DND-41 (cell line): Measurements from ENCODE around the gene ZNF726.
"Not testable (repeated sequence)": the region's sequence is repeated elsewhere in the genome, so short reads cannot be mapped to it uniquely, and the experiment has no call there.

ENCODE experiments used
- ATAC-seq: fragments of 200-7000 bp; cut with Tn5 transposase; 3 replicates; pipeline ENCODE4 v1.9.1; 2021; ENCODE audit warnings: low read depth; ENCODE audit not compliant: insufficient read depth
- DNase-seq: peaks from one replicate; pipeline ENCODE4 v3.0.0-alpha.2; 2020
- H2AFZ ChIP-seq: 2 replicates; pipeline ENCODE4 v1.6.0; 2012; ENCODE audit warnings: low read depth, low read length
- H3K27ac ChIP-seq: 2 replicates; pipeline ENCODE4 v1.5.1; 2012; ENCODE audit warnings: low read length, inconsistent platforms
- H3K27me3 ChIP-seq: fragments of 200-600 bp; sonication (generic); 2 replicates; pipeline ENCODE4 v1.6.0; 2012; ENCODE audit warnings: low read length, mild to moderate bottlenecking, inconsistent platforms; ENCODE audit not compliant: insufficient read depth, poor library complexity
- H3K36me3 ChIP-seq: 2 replicates; pipeline ENCODE4 v1.5.1; 2012; ENCODE audit warnings: low read length, inconsistent platforms; ENCODE audit not compliant: insufficient read depth
- H3K4me1 ChIP-seq: 2 replicates; pipeline ENCODE4 v1.5.1; 2012; ENCODE audit warnings: mild to moderate bottlenecking, low read length; ENCODE audit not compliant: insufficient read depth
- H3K4me2 ChIP-seq: 2 replicates; pipeline ENCODE4 v1.6.0; 2012; ENCODE audit warnings: mild to moderate bottlenecking, moderate library complexity, low read length, inconsistent platforms; ENCODE audit not compliant: insufficient read depth
- H3K4me3 ChIP-seq, 2 experiments: fragments of 200-600 bp in 1 of 2; shearing (Covaris generic) in 1 of 2; 2 replicates each; pipeline ENCODE4 v1.5.1; 2012 to 2016; ENCODE audit warnings: inconsistent platforms in 2 of 2, low read length in 2 of 2, mild to moderate bottlenecking in 2 of 2, low read depth in 1 of 2, moderate library complexity in 1 of 2
- H3K79me2 ChIP-seq: 2 replicates; pipeline ENCODE4 v1.6.0; 2012; ENCODE audit warnings: low read length, inconsistent platforms; ENCODE audit not compliant: insufficient read depth
- H3K9ac ChIP-seq: 2 replicates; pipeline ENCODE4 v1.6.0; 2012; ENCODE audit warnings: low read depth, mild to moderate bottlenecking, inconsistent platforms, low read length, moderate library complexity
- H3K9me3 ChIP-seq: 2 replicates; pipeline ENCODE4 v1.5.1; 2012; ENCODE audit warnings: low read length, moderate library complexity, mild to moderate bottlenecking, inconsistent platforms; ENCODE audit not compliant: insufficient read depth, severe bottlenecking
- H4K20me1 ChIP-seq: 2 replicates; pipeline ENCODE4 v1.6.0; 2012; ENCODE audit warnings: low read length; ENCODE audit not compliant: insufficient read depth
- EZH2 ChIP-seq: IDR thresholded peaks from 3 replicates; pipeline ENCODE4 v1.6.1; 2012; ENCODE audit warnings: borderline replicate concordance, low read depth, mild to moderate bottlenecking, moderate library complexity, low read length, inconsistent platforms; ENCODE audit not compliant: severe bottlenecking
- TF ChIP-seq, protein P1 (sequence below): IDR thresholded peaks from 2 replicates; pipeline ENCODE4 v1.5.1; 2012; ENCODE audit warnings: borderline replicate concordance, low read length, moderate library complexity, mild to moderate bottlenecking; ENCODE audit not compliant: poor library complexity, severe bottlenecking; ENCODE audit errors: extremely low read depth

The ZNF726 gene

GRCh38 chr19:23957660-23958281 lies 43.1 kb downstream of the ZNF726 start:
- H4K20me1 ChIP-seq: no peaks in the 10 kb centered on the region
- H3K9ac ChIP-seq: no peak overlapping the region
- no peak for ATAC-seq
- no peak overlapping the region for H3K27ac ChIP-seq
- H3K4me3 ChIP-seq: no peak overlapping the region
- H3K36me3 ChIP-seq: no peaks in the 10 kb centered on the region
- DNase-seq: no peak
- no peaks in the 10 kb centered on the region for H3K27me3 ChIP-seq
- H2AFZ ChIP-seq: no peak overlapping the region
- TF ChIP-seq, protein P1, sequence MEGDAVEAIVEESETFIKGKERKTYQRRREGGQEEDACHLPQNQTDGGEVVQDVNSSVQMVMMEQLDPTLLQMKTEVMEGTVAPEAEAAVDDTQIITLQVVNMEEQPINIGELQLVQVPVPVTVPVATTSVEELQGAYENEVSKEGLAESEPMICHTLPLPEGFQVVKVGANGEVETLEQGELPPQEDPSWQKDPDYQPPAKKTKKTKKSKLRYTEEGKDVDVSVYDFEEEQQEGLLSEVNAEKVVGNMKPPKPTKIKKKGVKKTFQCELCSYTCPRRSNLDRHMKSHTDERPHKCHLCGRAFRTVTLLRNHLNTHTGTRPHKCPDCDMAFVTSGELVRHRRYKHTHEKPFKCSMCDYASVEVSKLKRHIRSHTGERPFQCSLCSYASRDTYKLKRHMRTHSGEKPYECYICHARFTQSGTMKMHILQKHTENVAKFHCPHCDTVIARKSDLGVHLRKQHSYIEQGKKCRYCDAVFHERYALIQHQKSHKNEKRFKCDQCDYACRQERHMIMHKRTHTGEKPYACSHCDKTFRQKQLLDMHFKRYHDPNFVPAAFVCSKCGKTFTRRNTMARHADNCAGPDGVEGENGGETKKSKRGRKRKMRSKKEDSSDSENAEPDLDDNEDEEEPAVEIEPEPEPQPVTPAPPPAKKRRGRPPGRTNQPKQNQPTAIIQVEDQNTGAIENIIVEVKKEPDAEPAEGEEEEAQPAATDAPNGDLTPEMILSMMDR: no peak
- no peak for TF ChIP-seq EZH2
- H3K4me2 ChIP-seq: no peak overlapping the region
- H3K79me2 ChIP-seq: no peaks in the 10 kb centered on the region
- no peaks in the 10 kb centered on the region for H3K4me1 ChIP-seq
- no peaks in the 10 kb centered on the region for H3K9me3 ChIP-seq

GRCh38 chr19:23963396-23963795 lies 48.7 kb downstream of the ZNF726 start:
- not testable (repeated sequence) for H3K36me3 ChIP-seq, H2AFZ ChIP-seq, H3K4me1 ChIP-seq, H3K27ac ChIP-seq, H3K79me2 ChIP-seq, H3K4me3 ChIP-seq, H3K27me3 ChIP-seq, H3K9ac ChIP-seq, H3K4me2 ChIP-seq, H4K20me1 ChIP-seq, ATAC-seq, DNase-seq, H3K9me3 ChIP-seq

DNA sequence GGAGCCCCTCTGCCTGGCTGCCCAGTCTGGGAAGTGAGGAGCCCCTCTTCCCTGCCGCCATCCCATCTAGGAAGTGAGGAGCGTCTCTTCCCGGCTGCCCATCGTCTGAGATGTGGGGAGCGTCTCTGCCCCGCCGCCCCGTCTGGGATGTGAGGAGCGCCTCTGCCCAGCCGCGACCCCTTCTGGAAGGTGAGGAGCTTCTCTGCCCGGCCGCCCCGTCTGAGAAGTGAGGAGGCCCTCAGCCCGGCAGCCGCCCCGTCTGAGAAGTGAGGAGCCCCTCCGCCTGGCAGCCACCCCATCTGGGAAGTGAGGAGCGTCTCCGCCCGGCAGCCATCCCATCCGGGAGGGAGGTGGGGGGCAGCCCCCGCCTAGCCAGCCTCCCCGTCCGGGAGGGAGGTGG lies 49.2 kb downstream of the ZNF726 start:
- H3K79me2 ChIP-seq, H3K27ac ChIP-seq, H3K4me2 ChIP-seq, H3K36me3 ChIP-seq, H3K9me3 ChIP-seq, ATAC-seq, H2AFZ ChIP-seq, H4K20me1 ChIP-seq, DNase-seq, H3K9ac ChIP-seq, H3K4me1 ChIP-seq, H3K27me3 ChIP-seq, H3K4me3 ChIP-seq: not testable (repeated sequence)

- H3K4me2 ChIP-seq, DNase-seq, H3K27me3 ChIP-seq, H3K4me1 ChIP-seq, H4K20me1 ChIP-seq, H2AFZ ChIP-seq, H3K36me3 ChIP-seq, H3K9me3 ChIP-seq, H3K79me2 ChIP-seq, H3K9ac ChIP-seq, H3K4me3 ChIP-seq, H3K27ac ChIP-seq, ATAC-seq: not testable (repeated sequence)
Observed at GRCh38 chr19:23964334-23964733, 49.6 kb downstream of the ZNF726 start.

DNA sequence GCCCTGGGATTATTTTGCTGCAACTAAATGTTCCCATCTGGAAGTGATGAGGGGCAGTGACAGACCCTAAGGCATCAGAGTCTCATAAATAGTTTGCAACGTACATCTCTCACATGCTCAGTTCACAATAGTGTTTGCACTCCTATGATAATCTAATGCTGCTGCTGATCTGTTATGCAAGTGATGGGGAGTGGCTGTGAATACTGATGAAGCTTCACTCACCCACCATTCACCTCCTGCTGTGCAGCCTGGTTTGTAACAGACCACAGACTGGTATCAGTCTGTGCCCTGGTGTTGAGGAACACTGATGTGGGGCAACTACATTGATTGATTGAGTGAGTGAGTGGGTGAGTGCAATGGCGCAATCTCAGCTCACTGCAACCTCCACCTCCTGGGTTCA lies 54.9 kb downstream of the ZNF726 start:
- H3K9me3 ChIP-seq: peaks cover 3% of the 10 kb centered on the region
- no peaks in the 10 kb centered on the region for H3K36me3 ChIP-seq
- no peak overlapping the region for H3K9ac ChIP-seq
- H4K20me1 ChIP-seq: no peaks in the 10 kb centered on the region
- TF ChIP-seq EZH2: no peak
- TF ChIP-seq, protein P1: no peak
- H2AFZ ChIP-seq: no peak overlapping the region
- no peaks in the 10 kb centered on the region for H3K79me2 ChIP-seq
- H3K27me3 ChIP-seq: no peaks in the 10 kb centered on the region
- no peak overlapping the region for H3K27ac ChIP-seq
- no peaks in the 10 kb centered on the region for H3K4me1 ChIP-seq
- no peak overlapping the region for H3K4me3 ChIP-seq
- no peak overlapping the region for H3K4me2 ChIP-seq
- ATAC-seq (no peak), DNase-seq (no peak)
